GM12801 (cell line): ENCODE data around the gene C15orf62.

Source experiments
- TF ChIP-seq, protein P1 (sequence below): IDR thresholded peaks from one replicate; pipeline ENCODE4 v1.5.1; 2011; ENCODE audit warnings: control low read depth; ENCODE audit not compliant: insufficient read length; ENCODE audit errors: extremely low read depth

The C15orf62 gene

DNA sequence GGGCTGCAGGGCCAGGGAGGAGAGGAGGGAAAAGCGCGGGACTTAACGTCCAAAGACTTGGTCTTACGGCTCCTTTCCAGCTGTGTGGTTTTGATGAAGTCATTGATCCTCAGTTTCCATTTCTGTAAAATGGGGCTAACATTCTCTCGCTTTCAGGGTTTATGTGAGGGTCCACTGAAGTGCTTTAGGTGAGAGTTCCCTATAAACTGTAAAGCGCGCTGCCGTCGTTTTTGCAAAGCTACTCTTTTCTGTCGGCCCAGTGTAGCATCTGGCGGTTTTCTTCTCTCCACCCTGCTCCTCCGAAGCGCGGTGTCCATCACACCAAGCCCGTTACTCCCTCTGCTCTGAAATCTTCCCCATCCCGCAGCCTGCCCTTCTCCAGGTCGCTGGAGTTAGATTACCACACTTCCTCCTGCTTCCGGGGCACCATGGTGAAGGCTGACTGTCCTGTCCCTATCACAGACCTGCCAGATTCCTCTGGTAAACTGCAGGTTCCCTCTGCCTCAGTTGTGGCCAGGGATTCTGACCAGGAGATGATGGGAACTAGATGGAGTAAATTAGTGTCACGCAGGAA lies 38.2 kb downstream of the C15orf62 start:
- TF ChIP-seq, protein P1, sequence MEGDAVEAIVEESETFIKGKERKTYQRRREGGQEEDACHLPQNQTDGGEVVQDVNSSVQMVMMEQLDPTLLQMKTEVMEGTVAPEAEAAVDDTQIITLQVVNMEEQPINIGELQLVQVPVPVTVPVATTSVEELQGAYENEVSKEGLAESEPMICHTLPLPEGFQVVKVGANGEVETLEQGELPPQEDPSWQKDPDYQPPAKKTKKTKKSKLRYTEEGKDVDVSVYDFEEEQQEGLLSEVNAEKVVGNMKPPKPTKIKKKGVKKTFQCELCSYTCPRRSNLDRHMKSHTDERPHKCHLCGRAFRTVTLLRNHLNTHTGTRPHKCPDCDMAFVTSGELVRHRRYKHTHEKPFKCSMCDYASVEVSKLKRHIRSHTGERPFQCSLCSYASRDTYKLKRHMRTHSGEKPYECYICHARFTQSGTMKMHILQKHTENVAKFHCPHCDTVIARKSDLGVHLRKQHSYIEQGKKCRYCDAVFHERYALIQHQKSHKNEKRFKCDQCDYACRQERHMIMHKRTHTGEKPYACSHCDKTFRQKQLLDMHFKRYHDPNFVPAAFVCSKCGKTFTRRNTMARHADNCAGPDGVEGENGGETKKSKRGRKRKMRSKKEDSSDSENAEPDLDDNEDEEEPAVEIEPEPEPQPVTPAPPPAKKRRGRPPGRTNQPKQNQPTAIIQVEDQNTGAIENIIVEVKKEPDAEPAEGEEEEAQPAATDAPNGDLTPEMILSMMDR = no peak

DNA sequence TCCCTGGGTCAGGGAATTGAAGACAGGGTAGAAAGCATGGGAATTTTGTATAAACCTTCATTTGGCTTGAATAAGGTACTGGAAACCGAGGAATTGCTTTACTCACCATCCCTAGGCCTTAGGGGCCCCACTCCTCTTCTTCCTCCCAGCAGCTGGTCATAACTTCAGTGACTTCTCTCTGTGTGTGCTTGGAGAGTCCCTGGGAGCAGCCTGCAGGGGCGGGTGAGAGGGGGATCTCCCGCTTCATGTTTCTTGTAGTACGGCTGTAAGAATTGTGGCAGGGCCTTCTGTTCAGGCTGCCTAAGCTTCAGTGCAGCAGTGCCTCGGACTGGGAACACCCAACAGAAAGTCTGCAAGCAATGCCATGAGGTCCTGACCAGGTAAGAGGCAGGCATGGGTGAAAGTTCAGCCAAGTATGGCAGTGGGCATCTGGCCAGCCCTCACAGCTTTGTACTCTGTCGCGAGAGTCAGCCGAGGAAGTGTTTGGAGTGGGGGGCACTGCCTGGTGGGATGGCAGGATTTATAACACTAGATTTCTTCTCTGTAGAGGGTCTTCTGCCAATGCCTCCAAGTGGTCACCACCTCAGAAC lies 39.2 kb downstream of the C15orf62 start:
- TF ChIP-seq, protein P1 = no peak

DNA sequence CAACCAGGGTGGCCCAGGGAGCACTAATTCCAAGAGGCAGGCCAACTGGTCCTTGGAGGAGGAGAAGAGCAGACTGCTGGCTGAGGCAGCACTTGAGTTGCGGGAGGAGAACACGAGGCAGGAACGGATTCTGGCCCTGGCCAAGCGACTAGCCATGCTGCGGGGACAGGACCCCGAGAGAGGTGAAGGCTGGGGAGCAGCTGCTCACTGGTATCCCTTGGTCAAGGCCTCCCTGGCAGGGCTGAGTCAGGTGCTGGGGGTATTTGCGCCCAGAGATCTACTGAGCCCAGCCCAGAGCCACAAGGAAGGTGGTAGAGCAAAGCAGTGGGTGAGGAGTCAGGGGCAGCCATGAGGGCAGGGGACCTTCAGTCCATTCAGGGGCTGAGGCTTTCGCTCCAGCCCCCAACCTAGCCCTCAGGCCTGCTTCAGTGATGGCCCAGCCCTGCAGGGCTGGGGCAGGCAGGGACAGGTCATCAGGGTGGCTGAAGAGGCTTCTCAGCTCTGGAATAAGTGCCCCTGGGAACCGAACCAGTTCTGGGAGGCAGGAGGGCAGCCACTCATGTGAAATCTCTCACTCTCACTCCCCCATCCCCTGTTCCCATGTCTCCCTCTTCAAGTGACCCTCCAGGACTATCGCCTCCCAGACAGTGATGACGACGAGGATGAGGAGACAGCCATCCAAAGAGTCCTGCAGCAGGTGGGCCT lies 43.1 kb downstream of the C15orf62 start:
- TF ChIP-seq, protein P1 = no peak

DNA sequence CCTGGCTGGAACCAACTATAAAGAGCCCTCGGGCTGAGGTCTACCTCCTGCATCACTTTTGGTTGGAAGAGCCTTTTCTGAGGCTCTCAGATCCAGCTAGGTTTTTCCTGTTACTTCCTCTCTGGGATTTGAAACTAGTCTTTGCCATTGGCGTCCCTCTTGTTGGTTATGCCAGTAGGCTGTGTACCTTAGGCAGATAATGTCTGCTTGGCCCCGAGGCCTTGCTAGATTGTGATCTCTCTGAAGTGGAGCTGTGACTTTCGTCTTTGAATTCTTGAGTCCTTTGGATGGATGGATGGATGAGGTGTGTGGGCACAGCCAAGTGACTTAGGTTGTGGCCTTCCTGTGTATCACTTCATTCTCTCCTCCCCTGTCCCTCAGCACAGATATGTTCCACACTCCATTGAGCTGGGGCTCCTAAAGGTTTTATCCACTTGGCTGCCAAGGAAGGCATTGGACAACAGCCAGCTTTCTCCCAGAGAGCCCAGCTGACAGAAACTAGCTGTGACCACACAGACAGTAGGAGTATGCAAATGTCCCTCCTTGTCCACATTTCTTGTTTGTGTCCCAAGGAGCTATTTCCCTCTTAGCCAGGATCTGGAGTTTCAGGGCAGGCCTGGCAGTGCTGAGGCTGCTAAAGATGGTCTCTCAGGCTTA lies 45.4 kb downstream of the C15orf62 start:
- TF ChIP-seq, protein P1 = no peak

DNA sequence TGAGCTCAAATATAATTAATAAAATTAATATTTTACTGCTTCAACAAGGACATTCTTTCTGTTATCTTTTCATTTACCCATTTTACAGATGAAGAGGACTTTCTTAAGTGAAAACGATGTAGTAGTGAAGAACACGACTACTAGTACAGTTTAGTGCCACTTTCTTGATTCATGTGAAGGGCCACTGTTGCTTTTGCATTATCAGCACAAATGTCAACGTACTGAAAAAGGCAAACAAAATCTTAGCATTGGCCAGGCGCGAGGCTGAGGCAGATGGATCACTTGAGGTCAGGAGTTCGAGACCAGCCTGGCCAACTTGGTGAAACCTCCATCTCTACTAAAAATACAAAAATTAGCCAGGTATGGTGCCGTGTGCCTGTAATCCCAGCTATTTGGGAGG lies 49.3 kb downstream of the C15orf62 start:
- TF ChIP-seq, protein P1 = no peak

DNA sequence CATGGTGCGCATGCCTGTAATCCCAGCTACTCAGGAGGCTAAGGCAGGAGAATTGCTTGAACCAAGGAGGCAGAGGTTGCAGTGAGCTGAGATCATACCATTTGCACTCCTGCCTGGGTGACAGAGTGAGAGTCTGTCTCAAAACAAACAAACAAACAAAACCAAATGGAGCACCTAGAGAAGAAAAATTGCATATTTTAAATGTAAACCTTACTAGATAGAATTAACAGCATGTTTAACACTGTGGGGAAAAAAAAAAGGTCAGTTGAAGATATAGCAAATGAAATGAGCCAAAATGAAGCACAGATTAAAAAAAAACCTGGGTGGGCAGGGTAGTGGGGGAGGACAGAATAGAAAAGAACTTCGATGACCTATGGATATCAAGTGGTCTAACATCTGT lies 51.4 kb downstream of the C15orf62 start:
- TF ChIP-seq, protein P1 = no peak
